GM12875 (cell line): Measurements from ENCODE around the gene FADS3.

Source experiments
- H3K4me3 ChIP-seq: one replicate; pipeline ENCODE4 v1.5.1; 2011; ENCODE audit warnings: low read depth, low read length, control low read depth
- TF ChIP-seq, protein P1 (sequence below): IDR thresholded peaks from 2 replicates; pipeline ENCODE4 v1.5.1; 2011; ENCODE audit warnings: low read depth, mild to moderate bottlenecking, control low read depth, inconsistent platforms, low read length, moderate library complexity, borderline replicate concordance; ENCODE audit not compliant: insufficient read depth

Gene FADS3

DNA sequence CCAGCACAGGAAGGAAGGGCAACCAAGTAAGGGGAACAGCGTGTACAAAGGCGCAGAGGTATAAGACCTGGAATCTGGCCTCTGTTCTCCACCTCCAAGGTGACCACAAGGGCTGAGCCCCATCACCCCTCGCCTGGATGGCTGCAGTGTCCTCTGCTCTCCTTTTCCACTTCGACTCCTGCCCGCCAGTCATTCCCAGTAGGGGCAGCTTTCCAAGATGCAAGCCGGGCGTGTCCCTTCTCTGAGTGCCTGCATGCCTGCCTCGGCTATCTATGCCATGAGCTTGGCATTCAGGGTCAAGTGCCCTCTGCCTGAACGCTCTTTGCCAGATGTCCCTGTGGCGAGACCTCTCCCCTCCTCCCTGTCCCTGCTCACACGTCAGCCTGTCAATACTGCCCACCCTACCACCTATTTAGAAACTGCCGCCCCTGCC is 17.0 kb downstream of the FADS3 start:
- H3K4me3 ChIP-seq = no peak overlapping the region
- TF ChIP-seq, protein P1, sequence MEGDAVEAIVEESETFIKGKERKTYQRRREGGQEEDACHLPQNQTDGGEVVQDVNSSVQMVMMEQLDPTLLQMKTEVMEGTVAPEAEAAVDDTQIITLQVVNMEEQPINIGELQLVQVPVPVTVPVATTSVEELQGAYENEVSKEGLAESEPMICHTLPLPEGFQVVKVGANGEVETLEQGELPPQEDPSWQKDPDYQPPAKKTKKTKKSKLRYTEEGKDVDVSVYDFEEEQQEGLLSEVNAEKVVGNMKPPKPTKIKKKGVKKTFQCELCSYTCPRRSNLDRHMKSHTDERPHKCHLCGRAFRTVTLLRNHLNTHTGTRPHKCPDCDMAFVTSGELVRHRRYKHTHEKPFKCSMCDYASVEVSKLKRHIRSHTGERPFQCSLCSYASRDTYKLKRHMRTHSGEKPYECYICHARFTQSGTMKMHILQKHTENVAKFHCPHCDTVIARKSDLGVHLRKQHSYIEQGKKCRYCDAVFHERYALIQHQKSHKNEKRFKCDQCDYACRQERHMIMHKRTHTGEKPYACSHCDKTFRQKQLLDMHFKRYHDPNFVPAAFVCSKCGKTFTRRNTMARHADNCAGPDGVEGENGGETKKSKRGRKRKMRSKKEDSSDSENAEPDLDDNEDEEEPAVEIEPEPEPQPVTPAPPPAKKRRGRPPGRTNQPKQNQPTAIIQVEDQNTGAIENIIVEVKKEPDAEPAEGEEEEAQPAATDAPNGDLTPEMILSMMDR = no peak

DNA sequence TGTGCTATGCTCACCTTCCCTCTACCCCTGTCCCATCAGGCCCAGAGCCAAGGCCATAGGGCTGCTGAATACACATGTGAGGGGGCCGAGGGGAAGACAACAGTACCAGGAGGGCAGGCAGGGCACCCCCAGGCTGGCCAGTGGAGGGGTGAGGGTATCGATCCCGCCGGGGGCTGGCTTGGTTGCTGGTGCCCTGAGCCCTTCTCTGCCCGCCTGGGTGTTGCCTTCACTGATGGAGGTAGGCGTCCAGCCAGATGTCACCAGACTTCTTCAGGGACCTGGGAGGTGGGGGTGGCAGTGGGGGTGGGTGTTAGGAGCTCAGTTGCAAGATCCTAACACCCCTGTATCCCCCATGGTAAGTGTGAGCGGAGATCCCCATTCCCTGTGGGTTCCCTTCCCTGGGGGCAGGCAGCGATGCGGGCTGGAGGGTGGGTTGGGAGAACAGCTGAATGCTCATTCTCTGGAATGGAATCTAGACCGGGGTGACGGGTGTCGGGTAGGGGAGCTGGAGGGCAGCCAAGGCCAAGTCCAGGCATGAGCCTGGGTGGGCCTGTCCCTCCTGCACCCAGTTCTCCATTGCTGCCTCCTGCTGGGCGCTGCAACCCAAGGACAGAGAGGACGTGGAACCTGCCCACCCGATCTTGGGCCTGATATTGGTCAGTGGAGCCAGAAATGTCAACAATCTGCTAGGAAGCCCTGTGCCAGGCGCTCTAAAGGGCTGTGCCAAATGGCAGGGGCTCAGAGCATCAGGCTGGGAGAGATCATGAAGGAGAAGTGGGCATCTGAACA is 17.6 kb downstream of the FADS3 start:
- TF ChIP-seq, protein P1 = no peak
- H3K4me3 ChIP-seq = no peak overlapping the region

DNA sequence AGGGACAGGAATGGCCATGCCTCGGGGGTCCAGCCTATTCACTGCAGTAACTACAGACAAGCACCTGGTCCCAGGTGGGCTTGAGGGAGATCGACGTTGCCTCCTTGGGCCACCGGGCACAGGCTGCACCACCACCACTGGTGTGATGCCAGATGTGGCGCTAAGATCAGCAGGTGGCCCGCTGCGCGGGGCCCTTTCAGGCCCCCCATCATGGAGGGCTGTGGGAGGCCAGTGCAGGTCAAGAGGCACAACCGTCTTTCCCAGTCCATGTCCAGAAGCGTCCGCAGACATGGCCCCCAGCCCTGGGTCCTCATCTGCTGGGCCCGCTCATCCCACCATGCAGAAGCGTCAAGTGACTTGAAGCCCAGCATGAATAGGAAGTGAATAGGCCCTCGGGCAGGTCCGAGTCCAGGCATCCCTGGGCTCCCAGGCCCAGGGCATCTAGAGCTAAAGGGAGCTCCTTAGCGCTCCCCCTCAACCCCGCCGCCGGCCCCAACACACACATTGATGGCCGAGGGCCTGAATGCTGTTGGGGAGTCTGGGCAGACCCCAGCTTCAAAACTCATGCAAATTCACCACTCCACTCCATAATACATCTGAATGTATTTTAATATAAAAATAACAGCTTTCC is 18.3 kb downstream of the FADS3 start:
- H3K4me3 ChIP-seq = no peak overlapping the region
- TF ChIP-seq, protein P1 = no peak

DNA sequence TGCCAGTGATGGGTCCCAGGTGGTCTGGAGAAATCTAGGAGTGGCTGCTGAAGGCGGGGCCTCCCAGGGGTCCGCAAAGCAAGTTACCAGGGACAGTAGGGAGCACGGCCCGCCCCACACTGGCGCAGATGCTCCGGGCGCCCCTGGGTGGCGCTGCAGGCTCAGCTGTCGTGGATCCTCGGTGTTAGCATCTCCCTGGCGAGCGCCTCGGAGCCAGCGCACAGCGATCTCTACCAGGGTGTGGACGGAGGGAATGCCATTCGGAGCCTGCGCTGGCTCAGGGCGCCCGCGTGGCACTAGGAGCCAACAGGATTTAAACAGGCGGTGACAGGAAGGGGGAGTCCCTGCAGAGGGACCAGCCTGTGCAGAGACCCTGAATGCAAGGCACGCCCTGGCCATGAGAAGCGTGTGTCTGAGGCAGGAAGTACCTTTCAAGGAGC is 20.2 kb downstream of the FADS3 start:
- peak overlapping the region; percentile 29 for H3K4me3 ChIP-seq

DNA sequence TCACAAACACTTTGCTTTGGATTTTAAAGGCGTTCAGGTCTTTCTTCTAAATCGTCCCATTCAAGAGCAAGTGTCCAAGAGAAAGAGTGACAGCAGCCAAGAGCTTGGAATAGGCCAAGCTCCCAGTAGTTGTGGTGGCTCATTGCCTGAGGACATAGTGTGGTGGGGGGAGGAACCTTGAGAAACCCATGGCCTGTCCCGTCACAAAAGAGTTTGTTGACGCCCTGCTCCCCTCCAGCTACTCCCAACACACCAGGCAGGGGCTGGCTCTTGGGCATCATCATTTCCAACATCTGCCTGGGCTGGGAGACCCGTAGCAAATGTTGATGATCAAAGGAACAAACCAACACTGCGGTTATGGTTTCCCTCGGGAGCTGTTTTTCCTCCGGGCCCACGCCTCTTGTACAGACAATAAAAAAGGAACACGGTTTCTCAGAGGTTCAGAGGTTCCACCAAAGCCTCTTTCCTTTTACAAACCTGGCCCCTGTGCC is 20.8 kb downstream of the FADS3 start:
- TF ChIP-seq, protein P1 = no peak
- H3K4me3 ChIP-seq = no peak overlapping the region

More for the DNA sequence above, 20.2 kb downstream of the FADS3 start:
- TF ChIP-seq, protein P1 = peak; percentile 97

GRCh38 chr11:61869708-61870451 is 21.5 kb downstream of the FADS3 start:
- no peak overlapping the region for H3K4me3 ChIP-seq
- TF ChIP-seq, protein P1 = no peak
